ENCODE results near the gene VEZT.
"Not testable (repeated sequence)": the region's sequence is repeated elsewhere in the genome, so short reads cannot be mapped to it uniquely, and the experiment has no call there.

The VEZT gene

GRCh38 chr12:95319694-95320331, 102.2 kb downstream of the VEZT start:
- H3K4me3 ChIP-seq (ENCODE audit: low read length): no peak overlapping the region
- no peak for TF ChIP-seq ZNF274 (IDR thresholded peaks at IDR 0.05; ENCODE audit: low read depth, low read length)

- no peak for TF ChIP-seq ZNF274 (IDR thresholded peaks at IDR 0.05; ENCODE audit: low read depth, low read length)
- H3K4me3 ChIP-seq (ENCODE audit: low read length): no peak overlapping the region
Measured at GRCh38 chr12:95321516-95322246, 104.1 kb downstream of the VEZT start.

DNA sequence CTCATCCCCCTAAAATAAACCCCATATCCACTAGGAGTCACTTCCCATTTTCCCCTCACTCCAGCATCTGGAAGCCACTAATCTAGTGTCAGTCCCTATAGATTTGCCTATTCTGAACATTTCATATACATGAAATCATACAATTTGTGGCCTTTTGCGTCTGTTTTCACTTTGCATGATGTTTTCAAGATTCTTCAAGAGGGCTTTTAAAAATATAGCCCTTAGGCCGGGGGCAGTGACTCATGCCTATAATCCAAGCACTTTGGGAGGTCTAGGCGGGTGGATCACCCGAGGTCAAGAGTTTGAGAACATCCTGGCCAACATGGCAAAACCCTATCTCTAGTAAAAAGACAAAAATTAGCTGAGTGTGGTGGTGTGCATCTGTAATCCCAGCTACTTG, 104.7 kb downstream of the VEZT start:
- no peak for TF ChIP-seq ZNF274 (IDR thresholded peaks at IDR 0.05; ENCODE audit: low read depth, low read length)
- H3K4me3 ChIP-seq (ENCODE audit: low read length): no peak overlapping the region

DNA sequence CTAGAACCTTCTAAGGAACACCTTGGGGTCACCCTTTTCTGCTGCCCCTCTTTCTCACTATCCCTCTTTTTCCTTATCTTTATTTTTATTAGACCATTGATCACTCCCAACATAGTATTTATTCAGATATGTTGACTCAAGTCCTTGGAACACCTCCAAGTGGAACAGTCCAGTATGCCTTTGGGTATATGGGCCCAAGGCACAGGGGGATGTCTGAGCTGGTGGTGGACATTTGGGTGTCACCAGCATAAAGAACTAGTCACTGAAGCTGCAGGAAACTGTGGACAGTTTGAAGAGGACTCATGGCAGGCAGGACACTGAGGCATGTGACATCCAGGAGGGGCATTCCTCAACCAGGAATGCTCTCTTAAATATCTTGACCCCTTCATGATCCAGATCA, 105.6 kb downstream of the VEZT start:
- no peak overlapping the region for H3K4me3 ChIP-seq (ENCODE audit: low read length)
- no peak for TF ChIP-seq ZNF274 (IDR thresholded peaks at IDR 0.05; ENCODE audit: low read depth, low read length)

DNA sequence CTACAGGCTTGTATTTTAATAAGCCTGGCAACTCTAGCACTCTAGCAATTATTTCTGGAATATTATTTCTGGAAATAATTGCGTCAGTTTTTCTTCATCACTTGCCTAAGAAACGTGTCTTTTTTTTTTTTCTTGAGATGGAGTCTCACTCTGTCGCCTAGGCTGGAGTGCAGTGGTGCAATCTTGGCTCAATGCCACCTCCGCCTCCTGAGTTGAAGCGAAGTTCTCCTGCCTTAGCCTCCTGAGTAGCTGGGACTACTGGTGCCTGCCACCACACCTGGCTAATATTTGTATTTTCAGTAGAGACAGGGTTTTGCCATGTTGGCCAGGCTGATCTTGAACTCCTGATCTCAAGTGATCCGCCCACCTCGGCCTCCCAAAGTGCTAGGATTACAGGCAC, 106.6 kb downstream of the VEZT start:
- not testable (repeated sequence) for H3K4me3 ChIP-seq (ENCODE audit: low read length)

DNA sequence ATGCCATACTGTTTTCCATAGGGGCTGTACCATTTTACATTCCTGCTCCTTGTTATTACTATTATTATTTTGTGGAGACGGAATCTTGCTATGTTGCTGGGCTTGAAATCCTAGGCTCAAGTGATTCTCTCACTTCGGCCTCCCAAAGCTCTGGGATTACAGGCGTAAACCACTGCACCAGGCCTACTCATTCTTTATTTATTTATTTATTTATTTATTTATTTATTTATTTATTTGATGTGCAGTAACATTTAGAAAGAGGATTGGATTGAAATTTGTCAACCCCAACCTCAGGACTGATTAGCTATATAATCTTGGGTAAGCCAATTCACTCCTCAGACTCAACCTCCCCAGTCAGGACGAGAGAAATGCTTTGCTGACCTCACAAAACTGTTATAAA, 107.9 kb downstream of the VEZT start:
- H3K4me3 ChIP-seq (ENCODE audit: low read length): no peak overlapping the region
- no peak for TF ChIP-seq ZNF274 (IDR thresholded peaks at IDR 0.05; ENCODE audit: low read depth, low read length)

DNA sequence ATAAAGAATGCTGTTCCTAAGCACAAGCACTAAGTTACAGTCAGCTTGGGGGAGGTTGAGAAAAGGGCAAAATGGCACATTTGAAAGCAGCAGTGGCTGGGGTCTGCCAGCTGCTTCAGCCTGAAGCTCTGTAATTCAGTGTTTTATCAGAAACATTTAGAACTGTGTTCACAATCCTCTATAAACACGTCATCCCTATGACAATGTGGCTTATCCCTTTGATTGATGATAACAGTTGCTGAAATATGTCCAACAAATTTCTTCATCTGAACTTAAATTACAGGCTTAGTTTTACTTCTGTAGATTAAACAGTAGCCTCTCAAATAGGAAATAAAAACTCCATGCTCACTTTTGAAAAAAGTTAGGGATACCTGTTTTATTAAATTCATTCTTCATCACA, 108.8 kb downstream of the VEZT start:
- TF ChIP-seq ZNF274 (IDR thresholded peaks at IDR 0.05; ENCODE audit: low read depth, low read length): no peak
- no peak overlapping the region for H3K4me3 ChIP-seq (ENCODE audit: low read length)

GRCh38 chr12:95326855-95327254, 109.2 kb downstream of the VEZT start:
- no peak for TF ChIP-seq ZNF274 (IDR thresholded peaks at IDR 0.05; ENCODE audit: low read depth, low read length)
- H3K4me3 ChIP-seq (ENCODE audit: low read length): no peak overlapping the region

DNA sequence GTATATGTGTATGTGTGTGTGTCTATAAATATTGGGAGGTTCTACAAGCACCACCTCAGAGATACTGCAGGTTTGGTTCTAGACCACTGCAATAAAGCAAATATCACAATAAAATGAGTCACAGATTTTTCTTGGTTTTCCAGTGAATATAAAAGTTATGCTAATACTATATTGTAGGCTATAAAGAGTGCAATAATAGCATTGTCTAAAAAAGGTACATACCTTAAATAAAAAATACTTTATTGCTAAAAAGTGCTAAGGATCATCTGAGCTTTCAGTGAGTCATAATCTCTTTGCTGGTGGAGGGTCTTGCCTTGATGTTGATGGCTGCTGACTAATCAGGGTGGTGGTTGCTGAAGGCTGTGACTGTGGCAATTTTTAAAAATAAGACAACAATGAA, 111.1 kb downstream of the VEZT start:
- no peak for TF ChIP-seq ZNF274 (IDR thresholded peaks at IDR 0.05; ENCODE audit: low read depth, low read length)
- H3K4me3 ChIP-seq (ENCODE audit: low read length): no peak overlapping the region

DNA sequence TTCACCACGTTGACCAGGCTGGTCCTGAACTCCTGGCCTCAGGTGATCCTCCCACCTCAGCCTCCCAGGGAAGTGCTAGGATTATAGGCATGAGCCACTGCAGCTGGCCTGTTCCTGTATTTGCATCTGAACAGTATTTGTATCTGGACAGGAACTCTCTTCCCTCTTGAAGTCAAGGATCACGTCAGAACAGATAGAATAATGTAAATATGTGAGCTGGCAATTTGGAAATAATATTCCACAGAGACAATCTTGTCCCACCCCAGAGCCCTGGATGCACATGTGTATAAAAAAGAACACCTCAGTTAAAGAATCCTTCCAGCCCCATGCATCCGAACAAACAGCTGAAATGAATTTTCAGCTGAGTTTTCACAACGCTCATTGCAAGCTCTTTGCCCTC, 118.3 kb downstream of the VEZT start:
- H3K4me3 ChIP-seq (ENCODE audit: low read length): no peak overlapping the region
- no peak for TF ChIP-seq ZNF274 (IDR thresholded peaks at IDR 0.05; ENCODE audit: low read depth, low read length)

DNA sequence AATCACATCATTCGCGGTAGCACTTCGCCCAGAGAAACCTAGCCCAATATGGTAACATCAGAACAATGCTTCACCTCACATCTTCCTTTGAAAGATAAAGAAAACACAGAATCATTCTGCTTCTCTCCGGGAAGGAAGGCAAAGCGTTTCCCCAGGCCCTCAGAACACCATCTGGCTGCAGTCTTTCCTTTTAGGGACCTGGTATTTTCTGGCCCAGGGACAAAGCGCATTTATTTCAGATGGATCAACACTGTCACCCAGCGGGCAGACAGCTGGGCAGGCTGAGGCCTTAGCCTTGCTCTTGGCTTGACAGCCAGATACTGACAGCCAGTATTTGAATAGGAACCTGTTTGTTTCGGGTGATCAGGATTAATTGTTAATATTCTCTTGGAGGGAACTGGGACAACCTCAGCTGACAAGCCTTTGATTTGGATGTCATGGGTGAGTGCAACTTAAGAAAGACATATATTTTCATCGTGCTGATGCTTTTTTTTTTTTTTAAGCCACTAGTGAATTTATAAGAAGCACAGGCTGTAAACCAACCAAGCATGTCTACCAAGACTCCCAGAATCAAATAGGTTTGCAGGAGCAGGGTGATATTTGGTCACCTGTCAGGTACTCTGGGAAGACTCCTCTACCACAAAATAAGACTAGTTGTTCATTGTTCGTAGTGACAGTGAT, 118.9 kb downstream of the VEZT start:
- no peak for TF ChIP-seq ZNF274 (IDR thresholded peaks at IDR 0.05; ENCODE audit: low read depth, low read length)
- no peak overlapping the region for H3K4me3 ChIP-seq (ENCODE audit: low read length)

DNA sequence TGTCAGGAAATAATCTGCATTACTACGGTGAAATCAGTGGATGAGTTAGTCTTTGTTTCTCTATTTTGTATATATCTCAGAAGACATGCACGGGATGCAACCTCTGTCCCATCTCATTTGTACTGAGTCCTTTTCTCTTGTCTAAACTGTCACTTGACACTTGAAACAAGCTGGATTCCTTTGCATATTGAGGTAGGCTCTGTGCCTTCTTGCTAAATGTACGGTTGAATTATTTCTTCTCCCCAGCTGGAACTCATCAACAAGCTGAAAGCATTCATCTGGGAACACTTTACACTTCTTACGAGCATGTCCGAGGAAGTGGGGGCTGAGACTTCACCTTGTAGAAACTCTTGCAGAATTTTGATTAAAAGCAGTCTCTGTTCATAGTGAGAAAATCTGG, 119.5 kb downstream of the VEZT start:
- TF ChIP-seq ZNF274 (IDR thresholded peaks at IDR 0.05; ENCODE audit: low read depth, low read length): no peak
- H3K4me3 ChIP-seq (ENCODE audit: low read length): no peak overlapping the region

DNA sequence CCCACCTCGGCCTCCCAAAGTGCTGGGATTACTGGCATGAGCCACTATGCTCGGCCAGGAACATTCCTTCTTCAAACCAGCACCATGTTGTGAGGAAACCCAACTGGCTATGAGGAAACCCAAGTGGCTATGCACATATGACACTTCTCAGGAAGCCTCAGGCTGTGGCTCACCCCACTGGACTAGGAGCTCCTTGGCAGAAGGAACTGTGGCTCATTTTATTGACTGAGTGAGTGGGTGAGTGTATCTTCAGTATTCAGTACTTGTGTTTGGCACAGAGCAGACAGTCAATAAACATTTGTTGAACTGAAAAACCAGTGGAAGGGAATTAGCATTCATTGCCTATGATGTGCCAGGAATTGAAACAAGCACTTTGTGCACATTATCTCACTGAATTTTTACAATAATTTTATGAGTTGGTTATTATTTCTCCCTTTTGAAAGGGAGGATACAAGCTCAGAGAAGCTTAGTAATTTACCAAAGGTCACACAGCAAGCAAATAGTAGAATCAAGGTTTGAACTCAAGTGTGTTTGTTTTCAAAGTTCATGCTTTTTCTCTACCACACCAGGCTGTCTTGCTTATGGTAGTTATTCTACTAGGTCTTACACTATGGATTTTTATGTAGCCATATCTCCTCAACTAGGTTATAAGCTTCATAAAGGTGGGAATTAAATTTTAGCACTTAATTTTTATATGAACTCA, 121.6 kb downstream of the VEZT start:
- TF ChIP-seq ZNF274 (IDR thresholded peaks at IDR 0.05; ENCODE audit: low read depth, low read length): no peak
- no peak overlapping the region for H3K4me3 ChIP-seq (ENCODE audit: low read length)

- TF ChIP-seq ZNF274 (IDR thresholded peaks at IDR 0.05; ENCODE audit: low read depth, low read length): no peak
- H3K4me3 ChIP-seq (ENCODE audit: low read length): no peak overlapping the region
Measured at GRCh38 chr12:95342008-95342407, 124.4 kb downstream of the VEZT start.

Measured in GM08714 (cell line).